ENCODE data around the gene DAO. TPM values are rescaled to one million over a fixed set of nuclear protein-coding genes. Genes with fewer than 3 reads are reported as not detected.
A peak's percentile ranks its signal among the peaks of the same experiment; 100 is the strongest.

The DAO gene
- polyA plus RNA-seq, 1 of the 3 experiments (the other 2 are of a cell fraction): not detected

GRCh38 chr12:108856170-108856427, 23.8 kb upstream of the DAO start:
- H3K27ac ChIP-seq (ENCODE audit: low read depth in 2 of 2, low read length in 1 of 2): peak overlapping the region; percentile 67 to 99

More at GRCh38 chr12:108856170-108856427, 23.8 kb upstream of the DAO start:
- TF ChIP-seq ELF1 (IDR thresholded peaks at IDR 0.05) (no peak), CHD2 (IDR thresholded peaks at IDR 0.05; ENCODE audit: low read length, partially characterized antibody) (no peak), FOXM1 (IDR thresholded peaks at IDR 0.05; ENCODE audit: low read depth) (no peak), EZH2phosphoT487 (IDR thresholded peaks at IDR 0.05; ENCODE audit: borderline replicate concordance, low read depth) (no peak), MXI1 (IDR thresholded peaks at IDR 0.05; ENCODE audit: low read depth, low read length) (no peak), ZBTB33 (IDR thresholded peaks at IDR 0.05; ENCODE audit: borderline replicate concordance, low read depth) (no peak), MEF2A (IDR thresholded peaks at IDR 0.05; ENCODE audit: borderline replicate concordance, low read depth) (no peak), RXRA (IDR thresholded peaks at IDR 0.05; ENCODE audit: borderline replicate concordance, low read depth) (no peak), RCOR1 (IDR thresholded peaks at IDR 0.05; ENCODE audit: low read length) (no peak), EP300 (IDR thresholded peaks at IDR 0.05; ENCODE audit: borderline replicate concordance in 1 of 2, low read depth in 1 of 2, low read length in 1 of 2) (no peak), JUND (IDR thresholded peaks at IDR 0.05) (no peak), USF2 (IDR thresholded peaks at IDR 0.05; ENCODE audit: borderline replicate concordance, low read depth, low read length) (no peak), RAD21 (IDR thresholded peaks at IDR 0.05; ENCODE audit: low read length) (no peak), YY1 (IDR thresholded peaks at IDR 0.05; ENCODE audit: low read depth) (no peak), SMC3 (IDR thresholded peaks at IDR 0.05; ENCODE audit: low read depth, low read length) (no peak), NRF1 (IDR thresholded peaks at IDR 0.05; ENCODE audit: low read depth, low read length) (no peak), POLR2AphosphoS5 (IDR thresholded peaks at IDR 0.05; ENCODE audit: low read depth, low read length) (no peak)
- TF ChIP-seq, protein P1, sequence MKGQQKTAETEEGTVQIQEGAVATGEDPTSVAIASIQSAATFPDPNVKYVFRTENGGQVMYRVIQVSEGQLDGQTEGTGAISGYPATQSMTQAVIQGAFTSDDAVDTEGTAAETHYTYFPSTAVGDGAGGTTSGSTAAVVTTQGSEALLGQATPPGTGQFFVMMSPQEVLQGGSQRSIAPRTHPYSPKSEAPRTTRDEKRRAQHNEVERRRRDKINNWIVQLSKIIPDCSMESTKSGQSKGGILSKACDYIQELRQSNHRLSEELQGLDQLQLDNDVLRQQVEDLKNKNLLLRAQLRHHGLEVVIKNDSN (IDR thresholded peaks at IDR 0.05; ENCODE audit: borderline replicate concordance, low read depth): no peak
- TF ChIP-seq, protein P2, sequence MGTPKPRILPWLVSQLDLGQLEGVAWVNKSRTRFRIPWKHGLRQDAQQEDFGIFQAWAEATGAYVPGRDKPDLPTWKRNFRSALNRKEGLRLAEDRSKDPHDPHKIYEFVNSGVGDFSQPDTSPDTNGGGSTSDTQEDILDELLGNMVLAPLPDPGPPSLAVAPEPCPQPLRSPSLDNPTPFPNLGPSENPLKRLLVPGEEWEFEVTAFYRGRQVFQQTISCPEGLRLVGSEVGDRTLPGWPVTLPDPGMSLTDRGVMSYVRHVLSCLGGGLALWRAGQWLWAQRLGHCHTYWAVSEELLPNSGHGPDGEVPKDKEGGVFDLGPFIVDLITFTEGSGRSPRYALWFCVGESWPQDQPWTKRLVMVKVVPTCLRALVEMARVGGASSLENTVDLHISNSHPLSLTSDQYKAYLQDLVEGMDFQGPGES (IDR thresholded peaks at IDR 0.05; ENCODE audit: low read depth, low read length): no peak
- TF ChIP-seq, protein P3, sequence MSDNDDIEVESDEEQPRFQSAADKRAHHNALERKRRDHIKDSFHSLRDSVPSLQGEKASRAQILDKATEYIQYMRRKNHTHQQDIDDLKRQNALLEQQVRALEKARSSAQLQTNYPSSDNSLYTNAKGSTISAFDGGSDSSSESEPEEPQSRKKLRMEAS (IDR thresholded peaks at IDR 0.05; ENCODE audit: low read depth): no peak
- 39% methylated on average over 3 of the region's 6 CpGs for WGBS (ENCODE audit: low lambda C conversion rate)
- POLR2A ChIA-PET: no interaction called here
- CTCF ChIA-PET: interaction anchor here (1.0 kb wide), 1 partner anchor 30 kb away, joined by 3 read pairs; no protein-coding TSS in a partner anchor
- Histone ChIP-seq H4K20me1 (ENCODE audit: insufficient read depth) (no peaks in the 10 kb centered on the region), H3K9ac (peak overlapping the region; percentile 96), H3K9me3 (no peaks in the 10 kb centered on the region), H3K36me3 (replicated peaks in 1 of 2; ENCODE audit: control insufficient read depth in 1 of 2, insufficient read depth in 2 of 2, low read length in 1 of 2) (peaks cover 0 to 28% of the 10 kb centered on the region in 2 experiments), H3K4me2 (peak overlapping the region; percentile 94), H3K79me2 (ENCODE audit: insufficient read depth) (peaks cover 60% of the 10 kb centered on the region), H2AFZ (ENCODE audit: low read depth) (no peak overlapping the region), H3K4me3 (ENCODE audit: low read depth in 2 of 2, low read length in 1 of 2) (peak overlapping the region; percentile 81 to 84), H3K9me2 (no peaks in the 10 kb centered on the region), H3K4me1 (ENCODE audit: control insufficient read depth in 1 of 2, insufficient read depth in 2 of 2, low read depth in 1 of 2, low read length in 1 of 2) (peaks cover 24 to 30% of the 10 kb centered on the region in 2 experiments), H3K27me3 (ENCODE audit: insufficient read depth) (no peaks in the 10 kb centered on the region), H3F3A (replicated peaks; ENCODE audit: insufficient read depth) (peaks cover 39% of the 10 kb centered on the region)
- DNase-seq: no peak
